Spleen (tissue), 11 donors: ENCODE results near the gene PFKM. TPM values are rescaled to one million over a fixed set of nuclear protein-coding genes. Genes with fewer than 3 reads are reported as not detected.

Source experiments
- DNase-seq: peaks from one replicate; pipeline ENCODE4 v3.0.0-alpha.2; 2020
- H3K27ac ChIP-seq, 8 donors: fragments of 200-600 bp; sonication (generic) in 7 of 8; 1 replicate in 4 of 8; 2 replicates in 4 of 8; pipeline versions ENCODE4 v1.5.0 to v1.8.0; 2016 to 2021; ENCODE audit warnings: inconsistent platforms in 4 of 8, mild to moderate bottlenecking in 4 of 8, moderate library complexity in 1 of 8
- H3K27me3 ChIP-seq, 7 donors: fragments of 200-600 bp; sonication (generic) in 6 of 7; replicated peaks in 1 of 7; 1 replicate in 4 of 7; 2 replicates in 3 of 7; pipeline versions ENCODE4 v1.5.0 to v1.8.0; 2016 to 2021; ENCODE audit warnings: inconsistent platforms in 3 of 7, mild to moderate bottlenecking in 1 of 7
- H3K36me3 ChIP-seq, 6 donors: fragments of 200-600 bp; sonication (generic) in 5 of 6; 1 replicate in 4 of 6; 2 replicates in 2 of 6; pipeline versions ENCODE4 v1.5.0 to v1.8.0; 2016 to 2021; ENCODE audit warnings: inconsistent platforms in 2 of 6
- H3K4me1 ChIP-seq, 6 donors: fragments of 200-600 bp; sonication (generic) in 5 of 6; 1 replicate in 3 of 6; 2 replicates in 3 of 6; pipeline versions ENCODE4 v1.5.0 to v1.8.0; 2016 to 2021; ENCODE audit warnings: inconsistent platforms in 3 of 6
- H3K4me3 ChIP-seq, 8 donors: fragments of 200-600 bp; sonication (generic) in 7 of 8; 1 replicate in 4 of 8; 2 replicates in 4 of 8; pipeline versions ENCODE4 v1.5.0 to v1.8.0; 2016 to 2021; ENCODE audit warnings: inconsistent platforms in 4 of 8, mild to moderate bottlenecking in 4 of 8, moderate library complexity in 2 of 8
- H3K9me3 ChIP-seq, 8 donors: fragments of 200-600 bp; sonication (generic) in 7 of 8; 1 replicate in 4 of 8; 2 replicates in 4 of 8; pipeline versions ENCODE4 v1.5.0 to v1.8.0; 2016 to 2021; ENCODE audit warnings: inconsistent platforms in 4 of 8
- CTCF ChIP-seq, 11 experiments: fragments of 200-600 bp in 7 of 11; fragments of 450-650 bp in 4 of 11; sonication (generic) in 4 of 11; IDR thresholded peaks in 8 of 11; conservative IDR thresholded peaks in 3 of 11; 1 replicate in 7 of 11; 2 replicates in 4 of 11; pipeline versions ENCODE4 v1.4.0 to v1.8.0; 2016 to 2021; ENCODE audit warnings: antibody characterized with exemption in 11 of 11, inconsistent platforms in 4 of 11, mild to moderate bottlenecking in 1 of 11
- POLR2A ChIP-seq, 3 donors: fragments of 450-650 bp; IDR thresholded peaks; one replicate each; pipeline ENCODE4 v1.5.1; 2017; ENCODE audit warnings: antibody characterized with exemption in 3 of 3, mild to moderate bottlenecking in 1 of 3
- POLR2AphosphoS5 ChIP-seq, 3 donors: sonication (generic); formaldehyde crosslinking; IDR thresholded peaks; one replicate each; pipeline ENCODE4 v1.5.1; 2017; ENCODE audit warnings: antibody characterized with exemption in 3 of 3
- WGBS, 5 donors: extraction: QIAGEN DNeasy Blood & Tissue Kit in 3 of 5; methylation state at CpG; one replicate each; pipeline versions ENCODE4 v1.1.5 to v1.1.7; 2013 to 2018; 5-methylcytosine and 5-hydroxymethylcytosine counted together
- intact Hi-C: fragments of 100-400 bp; cut with DNase I; formaldehyde crosslinking; loops from one replicate; pipeline ENCODE4 v1.15.0; 2023; ENCODE audit warnings: low total_unique reads
- polyA plus RNA-seq, 3 donors: library from polyadenylated mRNA; stranded (reverse); fragments of 200-250 nt; gene quantifications; one replicate each; pipeline ENCODE4 v1.2.1, GENCODE V29; 2013
- total RNA-seq, 7 donors: library from RNA; depleted of rRNA in 3 of 7; stranded (reverse); fragments of >200 nt in 3 of 7; fragmentation: NEBNext Ultra II Directional in 4 of 7; extraction: Animal tissue kit (Norgen Biotek cat#: 25700) in 4 of 7; gene quantifications; one replicate each; pipeline versions ENCODE4 v1.1.0 to v1.2.1, GENCODE V29; 2016 to 2021
- donor health status: healthy with polysubstance abuse.
- donor health status: DM: no; HTN: no; CAD: no; lungs with moderate emphysema.
- donor health status: DM: no; HTN: no; CAD: no.
- donor health status: Bipolar disorder and iron deficiency.
- donor health status: healthy.
- donor health status: DM: no; HTN: no; CAD: no.
- donor health status: DM: yes; HTN: yes; CAD: no.

Gene PFKM
- total and polyA plus RNA-seq, 10 donors = 13.6 to 52.5 (median 30.7) TPM

GRCh38 chr12:48156652-48157017, 37.5 kb downstream of the PFKM start:
- Histone ChIP-seq H3K4me3 (peak overlapping the region; percentile 62 to 96 (median 90)), H3K27ac (peak overlapping the region; percentile 84 to 92 (median 90)), H3K4me1 (peaks cover 6 to 66% (median 26%) of the 10 kb centered on the region in 6 donors), H3K27me3 (no peaks in the 10 kb centered on the region), H3K36me3 (peaks cover 0 to 33% (median 18%) of the 10 kb centered on the region in 6 donors), H3K9me3 (no peaks in the 10 kb centered on the region)
- 27 to 34% (median 32%) methylated on average over 8 of the region's 8 CpGs for WGBS, 5 donors
- DNase-seq = no peak
- intact Hi-C loops = loop anchor here (10.0 kb wide), 1 partner anchor 52 kb away; the partner anchor contains the start of gene SENP1
- TF ChIP-seq CTCF (IDR thresholded peaks at IDR 0.05 in 8 of 11, conservative IDR thresholded peaks at IDR 0.05 in 3 of 11) = no peak
- no peak for TF ChIP-seq POLR2A (IDR thresholded peaks at IDR 0.05)
- TF ChIP-seq POLR2AphosphoS5 (IDR thresholded peaks at IDR 0.05) = no peak

- H3K27me3 ChIP-seq = no peaks in the 10 kb centered on the region
- no peaks in the 10 kb centered on the region for H3K9me3 ChIP-seq
- peak within 1 kb of the TSS; percentile 62 to 96 (median 90) for H3K4me3 ChIP-seq
- peaks cover 0 to 27% (median 12%) of the 10 kb centered on the region in 6 donors for H3K36me3 ChIP-seq
- H3K27ac ChIP-seq = peak within 1 kb of the TSS; percentile 84 to 92 (median 90)
- 0 to 1% (median 0%) methylated on average over 42 to 56 of the region's 56 CpGs for WGBS, 5 donors
- peak; percentile 99 for DNase-seq
- peak; percentile 25 to 76 (median 66) for TF ChIP-seq CTCF (IDR thresholded peaks at IDR 0.05 in 8 of 11, conservative IDR thresholded peaks at IDR 0.05 in 3 of 11)
- TF ChIP-seq POLR2A (IDR thresholded peaks at IDR 0.05) = peak in 2 of 3 donors; percentile 11 to 77
- TF ChIP-seq POLR2AphosphoS5 (IDR thresholded peaks at IDR 0.05) = peak; percentile 88 to 94 (median 88)
- intact Hi-C loops = loop anchor here (10.0 kb wide), 1 partner anchor 52 kb away; the partner anchor contains the start of gene SENP1
- H3K4me1 ChIP-seq = peaks cover 6 to 64% (median 26%) of the 10 kb centered on the region in 6 donors
These were observed 38.1 kb downstream of the PFKM start, which contains the start of gene ASB8 for GRCh38 chr12:48157018-48157888. ASB8 (minus strand) TSS chr12:48157515; CDS start chr12:48153496, 4,019 bp downstream.

DNA sequence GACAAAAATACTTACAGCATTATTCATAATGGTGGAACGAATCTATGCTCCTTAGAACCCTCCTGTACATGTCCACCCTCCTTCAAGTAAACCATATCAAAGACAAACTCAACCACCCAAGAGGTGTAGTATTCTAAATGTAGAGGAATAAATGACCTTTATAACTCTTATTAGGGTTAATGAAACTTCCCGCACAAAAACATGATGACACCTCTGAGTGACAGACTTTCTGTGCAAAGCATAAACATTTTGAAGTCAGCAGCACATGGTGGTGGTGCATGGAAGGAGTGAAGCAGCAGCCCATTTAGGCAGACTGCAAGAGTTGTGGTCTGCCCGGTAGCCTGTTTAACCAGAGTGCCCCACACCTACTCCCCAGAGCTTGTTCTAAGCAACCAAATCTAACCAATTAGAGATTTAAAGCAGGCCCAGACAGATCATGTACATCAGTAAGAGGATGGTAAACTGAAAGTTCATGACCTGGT, 38.8 kb downstream of the PFKM start:
- TF ChIP-seq POLR2A (IDR thresholded peaks at IDR 0.05) (no peak), CTCF (IDR thresholded peaks at IDR 0.05 in 8 of 11, conservative IDR thresholded peaks at IDR 0.05 in 3 of 11) (peak in 1 of 11 experiments; percentile 32)
- H3K4me3 ChIP-seq = peak overlapping the region; percentile 62 to 96 (median 90)
- peaks cover 6 to 58% (median 26%) of the 10 kb centered on the region in 6 donors for H3K4me1 ChIP-seq
- H3K27me3 ChIP-seq = no peaks in the 10 kb centered on the region
- 56 to 64% (median 59%) methylated on average over 3 of the region's 3 CpGs for WGBS, 5 donors
- intact Hi-C loops = loop anchor here (10.0 kb wide), 1 partner anchor 53 kb away; the partner anchor contains the start of gene SENP1
- H3K27ac ChIP-seq = peak overlapping the region; percentile 84 to 92 (median 90)
- peaks cover 0 to 20% (median 6%) of the 10 kb centered on the region in 6 donors for H3K36me3 ChIP-seq
- DNase-seq = no peak
- H3K9me3 ChIP-seq = no peaks in the 10 kb centered on the region
